Peyer's patch (tissue), 4 donors: ENCODE data around the gene GJD2.

Source experiments
- POLR2A ChIP-seq, 2 donors: fragments of 450-650 bp; IDR thresholded peaks; one replicate each; pipeline ENCODE4 v1.5.1; 2017; ENCODE audit warnings: antibody characterized with exemption in 2 of 2, mild to moderate bottlenecking in 2 of 2, moderate library complexity in 2 of 2
- TF ChIP-seq, protein P1 (sequence below), 6 experiments: fragments of 450-650 bp in 4 of 6; fragments of 200-600 bp in 2 of 6; sonication (generic) in 1 of 6; IDR thresholded peaks; one replicate each; pipeline ENCODE4 v1.5.1; 2017 to 2019; ENCODE audit warnings: antibody characterized with exemption in 6 of 6, mild to moderate bottlenecking in 3 of 6, moderate library complexity in 1 of 6

DNA sequence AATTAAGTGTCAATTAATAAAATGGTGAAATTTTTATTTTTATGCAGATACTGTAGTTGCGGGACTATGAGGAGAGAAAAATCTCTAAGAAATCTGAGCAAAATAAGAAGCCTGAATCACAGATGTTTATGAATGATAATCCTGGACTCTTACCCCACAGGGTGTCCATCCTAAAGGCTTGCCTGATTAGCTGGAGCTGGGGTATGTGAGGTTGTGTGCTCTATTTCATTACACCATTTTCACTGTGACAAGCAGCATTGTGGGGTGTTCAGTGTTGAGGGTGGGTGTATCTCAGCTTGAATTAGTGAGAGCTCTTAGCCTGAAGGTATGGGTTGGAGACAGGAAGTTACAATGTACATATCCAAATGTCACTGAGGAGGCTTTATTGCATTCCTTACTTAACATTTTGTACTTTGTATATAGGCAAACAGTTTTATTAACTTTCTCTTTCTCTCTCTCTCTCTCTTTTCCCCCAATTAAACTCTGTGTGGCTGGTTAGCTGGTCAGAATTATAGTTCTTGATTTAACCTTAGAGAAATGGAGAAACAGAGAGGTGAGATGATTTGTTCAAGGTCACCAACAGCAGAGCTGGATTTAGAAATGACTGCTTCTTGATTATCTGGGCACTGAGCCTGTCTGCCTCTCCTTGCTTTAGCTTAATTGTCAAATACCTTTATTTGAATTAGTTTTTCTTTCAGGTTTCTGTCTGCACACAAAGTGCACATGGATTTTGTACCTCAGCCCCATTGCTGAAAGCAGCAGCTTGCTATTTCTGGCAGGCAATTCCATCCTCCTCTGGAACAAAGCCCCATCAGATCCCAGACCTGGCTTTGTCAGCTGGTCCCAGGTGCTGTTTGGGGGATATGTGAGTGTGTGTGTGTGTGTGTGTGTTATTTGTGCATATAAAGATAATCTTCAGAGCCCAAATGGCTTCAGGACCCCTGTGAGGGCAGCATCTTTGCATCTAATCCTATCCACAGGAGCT, 35.8 kb downstream of the GJD2 start:
- TF ChIP-seq POLR2A (IDR thresholded peaks at IDR 0.05) = no peak
- TF ChIP-seq, protein P1, sequence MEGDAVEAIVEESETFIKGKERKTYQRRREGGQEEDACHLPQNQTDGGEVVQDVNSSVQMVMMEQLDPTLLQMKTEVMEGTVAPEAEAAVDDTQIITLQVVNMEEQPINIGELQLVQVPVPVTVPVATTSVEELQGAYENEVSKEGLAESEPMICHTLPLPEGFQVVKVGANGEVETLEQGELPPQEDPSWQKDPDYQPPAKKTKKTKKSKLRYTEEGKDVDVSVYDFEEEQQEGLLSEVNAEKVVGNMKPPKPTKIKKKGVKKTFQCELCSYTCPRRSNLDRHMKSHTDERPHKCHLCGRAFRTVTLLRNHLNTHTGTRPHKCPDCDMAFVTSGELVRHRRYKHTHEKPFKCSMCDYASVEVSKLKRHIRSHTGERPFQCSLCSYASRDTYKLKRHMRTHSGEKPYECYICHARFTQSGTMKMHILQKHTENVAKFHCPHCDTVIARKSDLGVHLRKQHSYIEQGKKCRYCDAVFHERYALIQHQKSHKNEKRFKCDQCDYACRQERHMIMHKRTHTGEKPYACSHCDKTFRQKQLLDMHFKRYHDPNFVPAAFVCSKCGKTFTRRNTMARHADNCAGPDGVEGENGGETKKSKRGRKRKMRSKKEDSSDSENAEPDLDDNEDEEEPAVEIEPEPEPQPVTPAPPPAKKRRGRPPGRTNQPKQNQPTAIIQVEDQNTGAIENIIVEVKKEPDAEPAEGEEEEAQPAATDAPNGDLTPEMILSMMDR (IDR thresholded peaks at IDR 0.05) = no peak
